ENCODE data around the gene TAOK1.

DNA sequence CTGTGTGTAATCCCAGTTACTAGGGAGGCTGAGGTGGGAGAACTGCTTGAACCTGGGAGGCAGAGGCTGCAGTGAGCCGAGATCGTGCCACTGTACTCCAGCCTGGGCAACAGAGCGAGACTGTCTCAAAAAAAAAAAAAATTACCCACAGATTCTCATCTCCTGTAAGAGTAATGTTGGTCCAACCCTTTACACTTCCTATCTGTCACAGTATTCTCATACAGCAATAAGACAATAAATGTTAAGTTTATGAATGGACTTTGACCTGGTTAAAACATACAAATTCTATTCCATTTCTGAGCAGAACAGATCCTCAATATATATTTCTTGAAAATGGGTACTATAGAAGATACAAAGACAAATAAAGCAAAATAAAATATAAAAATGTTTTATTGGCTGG is 30.4 kb upstream of the TAOK1 start:
- TF ChIP-seq, protein P1, sequence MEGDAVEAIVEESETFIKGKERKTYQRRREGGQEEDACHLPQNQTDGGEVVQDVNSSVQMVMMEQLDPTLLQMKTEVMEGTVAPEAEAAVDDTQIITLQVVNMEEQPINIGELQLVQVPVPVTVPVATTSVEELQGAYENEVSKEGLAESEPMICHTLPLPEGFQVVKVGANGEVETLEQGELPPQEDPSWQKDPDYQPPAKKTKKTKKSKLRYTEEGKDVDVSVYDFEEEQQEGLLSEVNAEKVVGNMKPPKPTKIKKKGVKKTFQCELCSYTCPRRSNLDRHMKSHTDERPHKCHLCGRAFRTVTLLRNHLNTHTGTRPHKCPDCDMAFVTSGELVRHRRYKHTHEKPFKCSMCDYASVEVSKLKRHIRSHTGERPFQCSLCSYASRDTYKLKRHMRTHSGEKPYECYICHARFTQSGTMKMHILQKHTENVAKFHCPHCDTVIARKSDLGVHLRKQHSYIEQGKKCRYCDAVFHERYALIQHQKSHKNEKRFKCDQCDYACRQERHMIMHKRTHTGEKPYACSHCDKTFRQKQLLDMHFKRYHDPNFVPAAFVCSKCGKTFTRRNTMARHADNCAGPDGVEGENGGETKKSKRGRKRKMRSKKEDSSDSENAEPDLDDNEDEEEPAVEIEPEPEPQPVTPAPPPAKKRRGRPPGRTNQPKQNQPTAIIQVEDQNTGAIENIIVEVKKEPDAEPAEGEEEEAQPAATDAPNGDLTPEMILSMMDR (IDR thresholded peaks at IDR 0.05) = no peak
- no peak for TF ChIP-seq POLR2AphosphoS5 (IDR thresholded peaks at IDR 0.05)
- no peak for TF ChIP-seq POLR2A (IDR thresholded peaks at IDR 0.05)
